ENCODE data around the gene BUD13. TPM values are rescaled to one million over a fixed set of nuclear protein-coding genes. Genes with fewer than 3 reads are reported as not detected.
A peak's percentile ranks its signal among the peaks of the same experiment; 100 is the strongest.

BUD13 gene
- total and polyA plus RNA-seq, 2 of the 13 experiments (the other 11 are each of a cell fraction or from before 2014, with no cell fraction given), result 13.3 to 25.9 TPM

DNA sequence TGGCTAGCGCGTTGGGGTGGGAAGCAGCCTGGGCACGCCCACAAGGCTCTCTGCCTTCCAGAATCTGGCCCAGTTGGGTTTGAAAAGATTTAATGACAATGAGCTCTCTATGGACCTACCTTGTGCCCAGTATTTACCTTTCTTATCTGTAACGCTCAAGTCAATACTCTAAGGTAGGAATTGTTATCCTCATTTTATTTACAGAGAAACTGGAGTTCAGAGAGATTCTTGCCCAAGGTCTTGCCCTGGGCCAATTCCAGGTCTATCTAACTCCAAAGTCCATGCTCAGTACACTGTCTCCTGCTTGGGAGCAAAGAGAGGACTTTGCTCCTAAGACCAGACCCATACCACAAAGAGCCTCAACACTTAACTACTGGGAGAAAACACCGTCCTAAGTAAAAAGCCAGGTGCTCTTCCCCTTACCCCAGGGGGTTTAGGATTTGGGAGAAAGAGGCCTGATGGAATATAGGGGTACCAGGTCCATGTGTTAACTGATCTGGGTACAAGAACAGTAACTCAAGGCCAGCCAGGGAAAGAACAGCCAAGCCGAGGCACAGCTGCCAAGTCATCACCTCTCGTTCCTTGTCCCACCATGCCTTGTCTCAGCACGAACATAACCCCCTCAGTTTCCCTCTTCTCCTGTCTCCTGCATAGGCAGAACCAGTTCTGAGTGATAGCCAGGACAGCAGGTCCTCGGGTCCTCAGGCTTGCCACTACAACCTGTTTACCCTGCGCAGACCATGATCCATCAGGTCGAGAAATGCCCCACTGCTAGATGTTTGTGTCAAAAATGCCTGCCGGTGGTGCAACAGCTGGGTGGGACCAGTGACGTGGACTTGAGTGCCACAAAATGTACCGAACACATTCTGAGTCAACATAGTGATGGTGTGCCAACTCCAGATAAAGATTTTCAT is 35.7 kb upstream of the BUD13 start (continued):
- TF ChIP-seq MBD4 (IDR thresholded peaks at IDR 0.05; ENCODE audit: borderline replicate concordance, low read length) (peak; percentile 85; the same call in 1 of the 2 replicates), RXRA (CRISPR knock-in tag; IDR thresholded peaks at IDR 0.05) (peak; percentile 77; the same call in 1 of the 2 replicates), RFX1 (IDR thresholded peaks at IDR 0.05) (no peak), NCOR1 (IDR thresholded peaks at IDR 0.05; ENCODE audit: borderline replicate concordance, low read length) (peak; percentile 99), ZFP1 (CRISPR knock-in tag; IDR thresholded peaks at IDR 0.05) (no peak), ISX (CRISPR knock-in tag; conservative IDR thresholded peaks at IDR 0.05) (no peak), ARNT (IDR thresholded peaks at IDR 0.05) (no peak), ZNF562 (CRISPR knock-in tag; IDR thresholded peaks at IDR 0.05; ENCODE audit: borderline replicate concordance) (no peak), ZFP36 (IDR thresholded peaks at IDR 0.05; ENCODE audit: borderline replicate concordance, low read depth, low read length, partially characterized antibody) (no peak), ZNF749 (CRISPR knock-in tag; IDR thresholded peaks at IDR 0.05; ENCODE audit: borderline replicate concordance) (peak; percentile 9; the same call in 1 of the 2 replicates), MEF2D (CRISPR knock-in tag; IDR thresholded peaks at IDR 0.05) (peak; percentile 36), SATB2 (CRISPR knock-in tag; IDR thresholded peaks at IDR 0.05) (peak; percentile 64; the same call in 1 of the 2 replicates), ZSCAN29 (CRISPR knock-in tag; conservative IDR thresholded peaks at IDR 0.05) (peak; percentile 71; the same call in 1 of the 2 replicates)
- TF ChIP-seq, protein P1, sequence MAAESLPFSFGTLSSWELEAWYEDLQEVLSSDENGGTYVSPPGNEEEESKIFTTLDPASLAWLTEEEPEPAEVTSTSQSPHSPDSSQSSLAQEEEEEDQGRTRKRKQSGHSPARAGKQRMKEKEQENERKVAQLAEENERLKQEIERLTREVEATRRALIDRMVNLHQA (CRISPR knock-in tag; IDR thresholded peaks at IDR 0.05), result no peak
- TF ChIP-seq, protein P2, sequence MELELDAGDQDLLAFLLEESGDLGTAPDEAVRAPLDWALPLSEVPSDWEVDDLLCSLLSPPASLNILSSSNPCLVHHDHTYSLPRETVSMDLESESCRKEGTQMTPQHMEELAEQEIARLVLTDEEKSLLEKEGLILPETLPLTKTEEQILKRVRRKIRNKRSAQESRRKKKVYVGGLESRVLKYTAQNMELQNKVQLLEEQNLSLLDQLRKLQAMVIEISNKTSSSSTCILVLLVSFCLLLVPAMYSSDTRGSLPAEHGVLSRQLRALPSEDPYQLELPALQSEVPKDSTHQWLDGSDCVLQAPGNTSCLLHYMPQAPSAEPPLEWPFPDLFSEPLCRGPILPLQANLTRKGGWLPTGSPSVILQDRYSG (CRISPR knock-in tag; IDR thresholded peaks at IDR 0.05), result peak; percentile 61; the same call in 1 of the 2 replicates
- TF ChIP-seq, protein P3, sequence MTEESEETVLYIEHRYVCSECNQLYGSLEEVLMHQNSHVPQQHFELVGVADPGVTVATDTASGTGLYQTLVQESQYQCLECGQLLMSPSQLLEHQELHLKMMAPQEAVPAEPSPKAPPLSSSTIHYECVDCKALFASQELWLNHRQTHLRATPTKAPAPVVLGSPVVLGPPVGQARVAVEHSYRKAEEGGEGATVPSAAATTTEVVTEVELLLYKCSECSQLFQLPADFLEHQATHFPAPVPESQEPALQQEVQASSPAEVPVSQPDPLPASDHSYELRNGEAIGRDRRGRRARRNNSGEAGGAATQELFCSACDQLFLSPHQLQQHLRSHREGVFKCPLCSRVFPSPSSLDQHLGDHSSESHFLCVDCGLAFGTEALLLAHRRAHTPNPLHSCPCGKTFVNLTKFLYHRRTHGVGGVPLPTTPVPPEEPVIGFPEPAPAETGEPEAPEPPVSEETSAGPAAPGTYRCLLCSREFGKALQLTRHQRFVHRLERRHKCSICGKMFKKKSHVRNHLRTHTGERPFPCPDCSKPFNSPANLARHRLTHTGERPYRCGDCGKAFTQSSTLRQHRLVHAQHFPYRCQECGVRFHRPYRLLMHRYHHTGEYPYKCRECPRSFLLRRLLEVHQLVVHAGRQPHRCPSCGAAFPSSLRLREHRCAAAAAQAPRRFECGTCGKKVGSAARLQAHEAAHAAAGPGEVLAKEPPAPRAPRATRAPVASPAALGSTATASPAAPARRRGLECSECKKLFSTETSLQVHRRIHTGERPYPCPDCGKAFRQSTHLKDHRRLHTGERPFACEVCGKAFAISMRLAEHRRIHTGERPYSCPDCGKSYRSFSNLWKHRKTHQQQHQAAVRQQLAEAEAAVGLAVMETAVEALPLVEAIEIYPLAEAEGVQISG (CRISPR knock-in tag; IDR thresholded peaks at IDR 0.05), result peak; percentile 70
- TF ChIP-seq, protein P4, sequence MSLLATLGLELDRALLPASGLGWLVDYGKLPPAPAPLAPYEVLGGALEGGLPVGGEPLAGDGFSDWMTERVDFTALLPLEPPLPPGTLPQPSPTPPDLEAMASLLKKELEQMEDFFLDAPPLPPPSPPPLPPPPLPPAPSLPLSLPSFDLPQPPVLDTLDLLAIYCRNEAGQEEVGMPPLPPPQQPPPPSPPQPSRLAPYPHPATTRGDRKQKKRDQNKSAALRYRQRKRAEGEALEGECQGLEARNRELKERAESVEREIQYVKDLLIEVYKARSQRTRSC (CRISPR knock-in tag; IDR thresholded peaks at IDR 0.05; ENCODE audit: low read depth), result no peak
- TF ChIP-seq, protein P5, sequence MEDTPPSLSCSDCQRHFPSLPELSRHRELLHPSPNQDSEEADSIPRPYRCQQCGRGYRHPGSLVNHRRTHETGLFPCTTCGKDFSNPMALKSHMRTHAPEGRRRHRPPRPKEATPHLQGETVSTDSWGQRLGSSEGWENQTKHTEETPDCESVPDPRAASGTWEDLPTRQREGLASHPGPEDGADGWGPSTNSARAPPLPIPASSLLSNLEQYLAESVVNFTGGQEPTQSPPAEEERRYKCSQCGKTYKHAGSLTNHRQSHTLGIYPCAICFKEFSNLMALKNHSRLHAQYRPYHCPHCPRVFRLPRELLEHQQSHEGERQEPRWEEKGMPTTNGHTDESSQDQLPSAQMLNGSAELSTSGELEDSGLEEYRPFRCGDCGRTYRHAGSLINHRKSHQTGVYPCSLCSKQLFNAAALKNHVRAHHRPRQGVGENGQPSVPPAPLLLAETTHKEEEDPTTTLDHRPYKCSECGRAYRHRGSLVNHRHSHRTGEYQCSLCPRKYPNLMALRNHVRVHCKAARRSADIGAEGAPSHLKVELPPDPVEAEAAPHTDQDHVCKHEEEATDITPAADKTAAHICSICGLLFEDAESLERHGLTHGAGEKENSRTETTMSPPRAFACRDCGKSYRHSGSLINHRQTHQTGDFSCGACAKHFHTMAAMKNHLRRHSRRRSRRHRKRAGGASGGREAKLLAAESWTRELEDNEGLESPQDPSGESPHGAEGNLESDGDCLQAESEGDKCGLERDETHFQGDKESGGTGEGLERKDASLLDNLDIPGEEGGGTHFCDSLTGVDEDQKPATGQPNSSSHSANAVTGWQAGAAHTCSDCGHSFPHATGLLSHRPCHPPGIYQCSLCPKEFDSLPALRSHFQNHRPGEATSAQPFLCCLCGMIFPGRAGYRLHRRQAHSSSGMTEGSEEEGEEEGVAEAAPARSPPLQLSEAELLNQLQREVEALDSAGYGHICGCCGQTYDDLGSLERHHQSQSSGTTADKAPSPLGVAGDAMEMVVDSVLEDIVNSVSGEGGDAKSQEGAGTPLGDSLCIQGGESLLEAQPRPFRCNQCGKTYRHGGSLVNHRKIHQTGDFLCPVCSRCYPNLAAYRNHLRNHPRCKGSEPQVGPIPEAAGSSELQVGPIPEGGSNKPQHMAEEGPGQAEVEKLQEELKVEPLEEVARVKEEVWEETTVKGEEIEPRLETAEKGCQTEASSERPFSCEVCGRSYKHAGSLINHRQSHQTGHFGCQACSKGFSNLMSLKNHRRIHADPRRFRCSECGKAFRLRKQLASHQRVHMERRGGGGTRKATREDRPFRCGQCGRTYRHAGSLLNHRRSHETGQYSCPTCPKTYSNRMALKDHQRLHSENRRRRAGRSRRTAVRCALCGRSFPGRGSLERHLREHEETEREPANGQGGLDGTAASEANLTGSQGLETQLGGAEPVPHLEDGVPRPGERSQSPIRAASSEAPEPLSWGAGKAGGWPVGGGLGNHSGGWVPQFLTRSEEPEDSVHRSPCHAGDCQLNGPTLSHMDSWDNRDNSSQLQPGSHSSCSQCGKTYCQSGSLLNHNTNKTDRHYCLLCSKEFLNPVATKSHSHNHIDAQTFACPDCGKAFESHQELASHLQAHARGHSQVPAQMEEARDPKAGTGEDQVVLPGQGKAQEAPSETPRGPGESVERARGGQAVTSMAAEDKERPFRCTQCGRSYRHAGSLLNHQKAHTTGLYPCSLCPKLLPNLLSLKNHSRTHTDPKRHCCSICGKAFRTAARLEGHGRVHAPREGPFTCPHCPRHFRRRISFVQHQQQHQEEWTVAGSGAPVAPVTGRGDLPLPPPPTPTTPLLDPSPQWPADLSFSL (CRISPR knock-in tag; IDR thresholded peaks at IDR 0.05), result no peak

All from HepG2 (cell line).